Esophagus muscularis mucosa (tissue), 4 donors: ENCODE data around the gene PELI2. TPM values are rescaled to one million over a fixed set of nuclear protein-coding genes. Genes with fewer than 3 reads are reported as not detected.

Experiments used
- DNase-seq: peaks from one replicate; pipeline ENCODE4 v3.0.0-alpha.2; 2017; ENCODE audit errors: extremely low spot score
- H3K27ac ChIP-seq, 4 donors: fragments of 200-600 bp; sonication (generic); replicated peaks in 1 of 4; 1 replicate in 3 of 4; 2 replicates in 1 of 4; pipeline ENCODE4 v1.5.1; 2016 to 2019; ENCODE audit warnings: mild to moderate bottlenecking in 1 of 4
- H3K27me3 ChIP-seq, 4 donors: fragments of 200-600 bp; sonication (generic); one replicate each; pipeline versions ENCODE4 v1.5.1 to v1.6.0; 2016 to 2019
- H3K36me3 ChIP-seq, 4 donors: fragments of 200-600 bp; sonication (generic); one replicate each; pipeline ENCODE4 v1.5.1; 2016 to 2019
- H3K4me1 ChIP-seq, 4 donors: fragments of 200-600 bp; sonication (generic); one replicate each; pipeline ENCODE4 v1.5.1; 2016 to 2019
- H3K4me3 ChIP-seq, 4 donors: fragments of 200-600 bp; sonication (generic); 1 replicate in 2 of 4; 2 replicates in 2 of 4; pipeline ENCODE4 v1.5.1; 2016 to 2019; ENCODE audit warnings: mild to moderate bottlenecking in 4 of 4, moderate library complexity in 1 of 4
- H3K9me3 ChIP-seq, 4 donors: fragments of 200-600 bp; sonication (generic); 1 replicate in 3 of 4; 2 replicates in 1 of 4; pipeline ENCODE4 v1.5.1; 2016 to 2019
- CTCF ChIP-seq, 3 experiments: fragments of 200-600 bp in 2 of 3; fragments of 450-650 bp in 1 of 3; sonication (generic) in 2 of 3; IDR thresholded peaks; one replicate each; pipeline ENCODE4 v1.5.1; 2017 to 2019; ENCODE audit warnings: antibody characterized with exemption in 3 of 3, mild to moderate bottlenecking in 2 of 3, moderate library complexity in 1 of 3
- EP300 ChIP-seq: sonication (generic); formaldehyde crosslinking; IDR thresholded peaks from one replicate; pipeline ENCODE4 v1.6.1; 2017; ENCODE audit warnings: antibody characterized with exemption
- POLR2A ChIP-seq: fragments of 450-650 bp; IDR thresholded peaks from one replicate; pipeline ENCODE4 v1.6.1; 2017; ENCODE audit warnings: antibody characterized with exemption, moderate library complexity, mild to moderate bottlenecking, low read depth
- POLR2AphosphoS5 ChIP-seq, 2 donors: sonication (generic); formaldehyde crosslinking; IDR thresholded peaks; one replicate each; pipeline ENCODE4 v1.6.1; 2017; ENCODE audit warnings: antibody characterized with exemption in 2 of 2
- WGBS: methylation state at CpG from one replicate; pipeline ENCODE4 v1.1.5; 2018; 5-methylcytosine and 5-hydroxymethylcytosine counted together
- intact Hi-C: fragments of 100-400 bp; cut with DNase I; formaldehyde crosslinking; loops from one replicate; pipeline ENCODE4 v1.15.1; 2023
- total RNA-seq, 4 donors: library from RNA; depleted of rRNA; stranded (reverse); fragments of >200 nt; gene quantifications; one replicate each; pipeline versions ENCODE4 v1.1.0 to v1.2.1, GENCODE V29; 2016

The PELI2 gene
- total RNA-seq, 4 donors from 2014 or later = 10.6 to 16.3 (median 14.1) TPM

- TF ChIP-seq POLR2AphosphoS5 (IDR thresholded peaks at IDR 0.05) = peak in 1 of 2 donors; percentile 14
- TF ChIP-seq EP300 = no peak
- no peak for TF ChIP-seq CTCF (IDR thresholded peaks at IDR 0.05)
- intact Hi-C loops = loop anchor here (10.0 kb wide), 1 partner anchor 209 kb away; no protein-coding TSS in a partner anchor
- peak overlapping the region in 2 of 4 donors; percentile 35 to 50 for H3K27ac ChIP-seq
- peak; percentile 70 for DNase-seq
- no peaks in the 10 kb centered on the region for H3K9me3 ChIP-seq
- peaks cover 5 to 11% (median 9%) of the 10 kb centered on the region in 4 donors for H3K4me1 ChIP-seq
- WGBS = 71% methylated on average over 9 of the region's 9 CpGs
- H3K27me3 ChIP-seq = no peaks in the 10 kb centered on the region
- no peaks in the 10 kb centered on the region for H3K36me3 ChIP-seq
- no peak overlapping the region for H3K4me3 ChIP-seq
Observed at GRCh38 chr14:56333359-56334292, 215.4 kb downstream of the PELI2 start.

- H3K4me1 ChIP-seq = peaks cover 5 to 12% (median 10%) of the 10 kb centered on the region in 4 donors
- no peak for DNase-seq
- H3K27ac ChIP-seq = no peak overlapping the region
- no peaks in the 10 kb centered on the region for H3K9me3 ChIP-seq
- TF ChIP-seq POLR2A = no peak
- no peak for TF ChIP-seq POLR2AphosphoS5 (IDR thresholded peaks at IDR 0.05)
- no peak for TF ChIP-seq CTCF (IDR thresholded peaks at IDR 0.05)
- no peak for TF ChIP-seq EP300
- no peaks in the 10 kb centered on the region for H3K36me3 ChIP-seq
- no peak overlapping the region for H3K4me3 ChIP-seq
- no peaks in the 10 kb centered on the region for H3K27me3 ChIP-seq
- WGBS = 81% methylated on average over 1 of the region's 1 CpG
- intact Hi-C loops = loop anchor here (10.0 kb wide), 1 partner anchor 210 kb away; no protein-coding TSS in a partner anchor
Observed at GRCh38 chr14:56334458-56334857, 216.2 kb downstream of the PELI2 start.

GRCh38 chr14:56338674-56339073, 220.5 kb downstream of the PELI2 start:
- intact Hi-C loops = loop anchor here (10.0 kb wide), 1 partner anchor 214 kb away; no protein-coding TSS in a partner anchor
- Histone ChIP-seq H3K27ac (no peak overlapping the region), H3K4me3 (no peak overlapping the region), H3K36me3 (no peaks in the 10 kb centered on the region), H3K9me3 (no peaks in the 10 kb centered on the region), H3K27me3 (no peaks in the 10 kb centered on the region), H3K4me1 (peaks cover 29 to 34% (median 31%) of the 10 kb centered on the region in 4 donors)
- 97% methylated on average over 4 of the region's 4 CpGs for WGBS
- TF ChIP-seq EP300 (no peak), POLR2A (no peak), CTCF (IDR thresholded peaks at IDR 0.05) (no peak), POLR2AphosphoS5 (IDR thresholded peaks at IDR 0.05) (no peak)
- DNase-seq = no peak

GRCh38 chr14:56339855-56340701, 221.9 kb downstream of the PELI2 start:
- WGBS = 43% methylated on average over 9 of the region's 9 CpGs
- no peaks in the 10 kb centered on the region for H3K36me3 ChIP-seq
- no peaks in the 10 kb centered on the region for H3K9me3 ChIP-seq
- intact Hi-C loops = loop anchor here (5.0 to 10.0 kb wide), 2 partner anchors 215 to 633 kb away; no protein-coding TSS in a partner anchor
- no peaks in the 10 kb centered on the region for H3K27me3 ChIP-seq
- no peak for DNase-seq
- H3K4me3 ChIP-seq = no peak overlapping the region
- TF ChIP-seq CTCF (IDR thresholded peaks at IDR 0.05) (peak; percentile 69 to 86 (median 76)), POLR2AphosphoS5 (IDR thresholded peaks at IDR 0.05) (peak; percentile 38 to 49), POLR2A (no peak), EP300 (no peak)
- peak overlapping the region in 1 of 4 donors; percentile 1 for H3K27ac ChIP-seq
- peaks cover 22 to 31% (median 31%) of the 10 kb centered on the region in 4 donors for H3K4me1 ChIP-seq
